Measurements from ENCODE around the gene PER1. TPM values are rescaled to one million over a fixed set of nuclear protein-coding genes. Genes with fewer than 3 reads are reported as not detected.
A peak's percentile ranks its signal among the peaks of the same experiment; 100 is the strongest.

The PER1 gene
- total RNA-seq, 1 donor from 2014 or later, result 40.8 TPM

DNA sequence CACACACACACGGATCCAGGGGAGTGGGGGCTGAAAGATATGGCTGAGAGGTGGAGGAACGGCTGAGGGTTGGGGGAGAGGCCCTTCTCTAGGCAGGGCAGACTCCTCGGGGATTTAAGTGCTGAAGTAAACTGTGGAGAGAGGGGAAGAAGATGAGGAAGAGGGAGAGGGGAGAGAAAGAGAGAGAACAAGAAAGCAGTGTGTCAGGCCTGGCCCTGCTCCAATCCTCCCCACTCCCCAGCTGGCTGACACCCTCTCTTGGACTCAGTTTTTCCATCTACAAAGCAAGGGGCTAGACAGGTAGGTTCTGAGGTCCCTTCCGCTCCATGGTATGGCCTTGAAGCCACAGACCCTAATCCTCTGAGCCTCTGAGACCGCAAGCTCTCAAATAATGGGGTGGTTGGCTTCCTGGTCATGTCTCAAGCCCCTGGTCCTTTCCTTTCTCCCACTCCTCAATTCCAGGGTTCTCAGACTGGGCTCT lies 8.6 kb upstream of the PER1 start:
- Mint-ChIP-seq H3K4me1 (ENCODE audit: low read depth) (peaks cover 20% of the 10 kb centered on the region), H3K27ac (no peak overlapping the region), H3K4me3 (ENCODE audit: low read depth) (peak overlapping the region; percentile 79), H3K36me3 (ENCODE audit: insufficient read depth) (peaks cover 9% of the 10 kb centered on the region), H3K9me3 (ENCODE audit: low read depth) (no peaks in the 10 kb centered on the region), H3K27me3 (no peaks in the 10 kb centered on the region)
- TF ChIP-seq, protein P1, sequence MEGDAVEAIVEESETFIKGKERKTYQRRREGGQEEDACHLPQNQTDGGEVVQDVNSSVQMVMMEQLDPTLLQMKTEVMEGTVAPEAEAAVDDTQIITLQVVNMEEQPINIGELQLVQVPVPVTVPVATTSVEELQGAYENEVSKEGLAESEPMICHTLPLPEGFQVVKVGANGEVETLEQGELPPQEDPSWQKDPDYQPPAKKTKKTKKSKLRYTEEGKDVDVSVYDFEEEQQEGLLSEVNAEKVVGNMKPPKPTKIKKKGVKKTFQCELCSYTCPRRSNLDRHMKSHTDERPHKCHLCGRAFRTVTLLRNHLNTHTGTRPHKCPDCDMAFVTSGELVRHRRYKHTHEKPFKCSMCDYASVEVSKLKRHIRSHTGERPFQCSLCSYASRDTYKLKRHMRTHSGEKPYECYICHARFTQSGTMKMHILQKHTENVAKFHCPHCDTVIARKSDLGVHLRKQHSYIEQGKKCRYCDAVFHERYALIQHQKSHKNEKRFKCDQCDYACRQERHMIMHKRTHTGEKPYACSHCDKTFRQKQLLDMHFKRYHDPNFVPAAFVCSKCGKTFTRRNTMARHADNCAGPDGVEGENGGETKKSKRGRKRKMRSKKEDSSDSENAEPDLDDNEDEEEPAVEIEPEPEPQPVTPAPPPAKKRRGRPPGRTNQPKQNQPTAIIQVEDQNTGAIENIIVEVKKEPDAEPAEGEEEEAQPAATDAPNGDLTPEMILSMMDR (IDR thresholded peaks at IDR 0.05; ENCODE audit: unreplicated experiment), result no peak
- no peak for DNase-seq (ENCODE audit: low spot score, unreplicated experiment)

- Mint-ChIP-seq H3K36me3 (ENCODE audit: insufficient read depth) (peaks cover 9% of the 10 kb centered on the region), H3K9me3 (ENCODE audit: low read depth) (no peaks in the 10 kb centered on the region), H3K4me3 (ENCODE audit: low read depth) (peak overlapping the region; percentile 44), H3K27me3 (no peaks in the 10 kb centered on the region), H3K27ac (peak overlapping the region; percentile 94), H3K4me1 (ENCODE audit: low read depth) (peaks cover 20% of the 10 kb centered on the region)
- no peak for DNase-seq (ENCODE audit: low spot score, unreplicated experiment)
- TF ChIP-seq, protein P1 (IDR thresholded peaks at IDR 0.05; ENCODE audit: unreplicated experiment), result no peak
These were observed 8.0 kb upstream of the PER1 start for GRCh38 chr17:8160224-8160577.

DNA sequence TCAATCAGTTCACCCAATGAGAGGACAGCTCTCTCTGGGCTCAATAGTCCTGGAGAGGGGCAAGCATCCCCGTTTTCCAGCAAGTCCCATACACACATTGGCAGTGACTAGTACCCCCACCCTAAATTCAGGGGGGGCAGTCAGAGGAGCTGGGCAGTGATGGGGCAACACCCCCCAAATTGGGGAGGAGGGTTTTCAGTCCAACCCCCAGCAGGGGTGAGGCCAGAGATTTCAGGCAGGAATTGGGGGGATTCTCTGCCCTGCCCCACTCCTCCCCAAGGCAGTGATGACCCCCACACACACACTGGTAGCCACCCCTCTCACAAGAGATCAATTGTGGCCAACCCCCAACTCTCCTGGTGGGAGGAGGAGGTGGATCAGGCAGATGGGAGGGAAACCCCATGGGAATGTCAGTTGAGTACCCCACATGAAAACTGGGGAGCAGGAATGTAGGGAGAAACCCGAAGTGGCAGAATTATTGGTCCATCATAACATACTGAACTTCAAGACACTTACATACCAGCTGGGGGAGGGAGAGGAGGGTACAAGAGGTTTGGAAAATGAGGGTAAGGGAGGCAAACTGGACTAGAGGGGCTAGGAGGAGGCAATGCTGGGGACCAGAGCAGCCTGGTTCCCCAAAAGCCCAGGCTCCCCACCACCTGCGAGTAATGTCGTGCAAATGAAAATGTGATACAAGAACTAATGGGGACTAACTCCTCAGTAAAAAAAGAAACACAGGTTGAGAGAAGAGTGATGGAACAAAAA lies 7.4 kb upstream of the PER1 start:
- peak overlapping the region; percentile 51 for H3K4me3 Mint-ChIP-seq (ENCODE audit: low read depth)
- no peaks in the 10 kb centered on the region for H3K27me3 Mint-ChIP-seq
- H3K36me3 Mint-ChIP-seq (ENCODE audit: insufficient read depth), result peaks cover 9% of the 10 kb centered on the region
- peak overlapping the region; percentile 94 for H3K27ac Mint-ChIP-seq
- DNase-seq (ENCODE audit: low spot score, unreplicated experiment), result no peak
- TF ChIP-seq, protein P1 (IDR thresholded peaks at IDR 0.05; ENCODE audit: unreplicated experiment), result no peak
- no peaks in the 10 kb centered on the region for H3K9me3 Mint-ChIP-seq (ENCODE audit: low read depth)
- H3K4me1 Mint-ChIP-seq (ENCODE audit: low read depth), result peaks cover 22% of the 10 kb centered on the region

DNA sequence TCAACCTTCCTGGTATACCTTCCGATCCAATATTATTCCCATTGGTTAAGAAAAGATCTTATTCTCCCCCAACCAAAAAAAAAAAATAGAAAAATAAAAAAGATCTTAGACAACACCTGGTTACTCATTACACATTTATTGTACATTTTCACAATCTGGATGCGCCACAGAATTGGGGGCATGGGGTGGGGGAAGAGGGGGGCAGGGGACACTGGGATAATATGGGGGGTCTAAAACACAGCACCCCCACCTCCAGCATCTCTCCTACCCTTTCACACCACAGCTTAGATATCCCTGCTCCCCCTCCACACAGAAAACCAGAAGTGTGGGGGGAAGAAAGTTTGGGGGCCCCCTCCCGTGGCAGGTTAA lies 6.8 kb upstream of the PER1 start:
- Mint-ChIP-seq H3K4me1 (ENCODE audit: low read depth) (peaks cover 25% of the 10 kb centered on the region), H3K36me3 (ENCODE audit: insufficient read depth) (peaks cover 9% of the 10 kb centered on the region), H3K27me3 (no peaks in the 10 kb centered on the region), H3K27ac (peak overlapping the region; percentile 84), H3K4me3 (ENCODE audit: low read depth) (peak overlapping the region; percentile 29), H3K9me3 (ENCODE audit: low read depth) (no peaks in the 10 kb centered on the region)
- DNase-seq (ENCODE audit: low spot score, unreplicated experiment), result no peak
- TF ChIP-seq, protein P1 (IDR thresholded peaks at IDR 0.05; ENCODE audit: unreplicated experiment), result no peak

DNA sequence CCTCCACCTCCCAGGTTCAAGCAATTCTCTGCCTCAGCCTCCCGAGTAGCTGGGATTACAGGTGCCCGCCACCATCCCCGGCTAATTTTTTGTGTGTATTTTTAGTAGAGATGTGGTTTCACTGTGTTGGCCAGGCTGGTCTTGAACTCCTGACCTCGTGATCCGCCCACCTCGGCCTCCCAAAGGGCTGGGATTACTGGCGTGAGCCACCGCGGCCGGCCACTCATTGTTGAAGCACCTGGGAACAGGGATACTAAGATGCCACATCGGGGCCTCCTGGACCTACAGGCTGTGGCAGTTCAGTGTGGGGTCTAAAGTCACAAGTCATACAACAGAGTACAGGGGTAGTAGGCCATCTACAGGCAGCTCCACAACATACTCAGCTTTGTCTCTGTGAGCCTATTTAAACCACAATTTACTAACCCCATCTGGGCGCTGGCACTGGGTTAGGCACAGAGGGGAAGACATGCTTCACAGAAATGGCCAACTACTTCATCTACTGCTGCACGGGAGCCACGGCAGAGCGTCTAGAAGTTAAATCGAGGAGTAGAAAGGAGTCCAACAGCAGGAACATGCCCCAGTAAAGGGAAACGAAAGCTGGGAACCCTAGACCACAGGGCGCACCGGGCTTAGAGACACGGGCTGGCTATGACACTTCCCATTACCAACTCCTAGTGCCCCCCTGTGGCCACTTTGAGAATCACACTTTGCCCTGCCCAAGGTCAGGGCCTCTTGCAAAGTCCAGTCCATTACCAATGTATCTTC lies 6.2 kb upstream of the PER1 start:
- H3K36me3 Mint-ChIP-seq (ENCODE audit: insufficient read depth), result peaks cover 9% of the 10 kb centered on the region
- TF ChIP-seq, protein P1 (IDR thresholded peaks at IDR 0.05; ENCODE audit: unreplicated experiment), result peak; percentile 82
- no peaks in the 10 kb centered on the region for H3K9me3 Mint-ChIP-seq (ENCODE audit: low read depth)
- peak; percentile 89 for DNase-seq (ENCODE audit: low spot score, unreplicated experiment)
- H3K27ac Mint-ChIP-seq, result peak overlapping the region; percentile 84
- peak overlapping the region; percentile 29 for H3K4me3 Mint-ChIP-seq (ENCODE audit: low read depth)
- H3K4me1 Mint-ChIP-seq (ENCODE audit: low read depth), result peaks cover 25% of the 10 kb centered on the region
- H3K27me3 Mint-ChIP-seq, result no peaks in the 10 kb centered on the region

All from progenitor cell of endocrine pancreas (in vitro differentiated cells).